Astrocyte (in vitro differentiated cells and primary cell): Measurements from ENCODE around the gene PIERCE2.

Experiments
- CTCF ChIP-seq: IDR thresholded peaks from 2 replicates; pipeline ENCODE4 v1.5.1; 2011; ENCODE audit warnings: low read depth, mild to moderate bottlenecking, inconsistent platforms, low read length, moderate library complexity; ENCODE audit not compliant: insufficient read depth
- EZH2 ChIP-seq: IDR thresholded peaks from 2 replicates; pipeline ENCODE4 v1.6.1; 2012; ENCODE audit warnings: mild to moderate bottlenecking, low read length, inconsistent platforms; ENCODE audit not compliant: insufficient read depth

GRCh38 chr15:55420171-55420866 is 12.0 kb downstream of the PIERCE2 start:
- no peak for TF ChIP-seq CTCF
- TF ChIP-seq EZH2: no peak
